Measurements from ENCODE around the gene MTRR. TPM values are rescaled to one million over a fixed set of nuclear protein-coding genes. Genes with fewer than 3 reads are reported as not detected.

Gene MTRR
- total RNA-seq: 10 to 100 TPM; 37.4 to 44.0 TPM
- long read RNA-seq, partial matches to known transcripts: 7 of 20 reads
- long read RNA-seq, other reads (novel, unspliced or antisense): 7 of 20 reads

GRCh38 chr5:7868773-7869473, at the start of gene MTRR, which contains the start of gene FASTKD3:
TSS of gene MTRR (plus strand) at chr5:7869148. CDS start at chr5:7870795, 1,647 bp downstream.
TSS of gene FASTKD3 (minus strand) at chr5:7869031. CDS start at chr5:7868083, 948 bp downstream.
- intact Hi-C loops (cut with DNase I, micrococcal nuclease): no loop called here
- DNase-seq (peak; percentile 94 to 96), ATAC-seq (peak; percentile 97)

GRCh38 chr5:7822449-7822848, 46.5 kb upstream of the MTRR start:
- intact Hi-C loops (cut with DNase I, micrococcal nuclease): no loop called here
- ATAC-seq (no peak), DNase-seq (no peak)

GRCh38 chr5:7823594-7823993, 45.4 kb upstream of the MTRR start:
- intact Hi-C loops (cut with DNase I, micrococcal nuclease): no loop called here

GRCh38 chr5:7824995-7825394, 44.0 kb upstream of the MTRR start:
- ATAC-seq (no peak), DNase-seq (no peak)
- intact Hi-C loops (cut with DNase I, micrococcal nuclease): no loop called here

More at GRCh38 chr5:7823594-7823993, 45.4 kb upstream of the MTRR start:
- DNase-seq (no peak), ATAC-seq (no peak)

DNA sequence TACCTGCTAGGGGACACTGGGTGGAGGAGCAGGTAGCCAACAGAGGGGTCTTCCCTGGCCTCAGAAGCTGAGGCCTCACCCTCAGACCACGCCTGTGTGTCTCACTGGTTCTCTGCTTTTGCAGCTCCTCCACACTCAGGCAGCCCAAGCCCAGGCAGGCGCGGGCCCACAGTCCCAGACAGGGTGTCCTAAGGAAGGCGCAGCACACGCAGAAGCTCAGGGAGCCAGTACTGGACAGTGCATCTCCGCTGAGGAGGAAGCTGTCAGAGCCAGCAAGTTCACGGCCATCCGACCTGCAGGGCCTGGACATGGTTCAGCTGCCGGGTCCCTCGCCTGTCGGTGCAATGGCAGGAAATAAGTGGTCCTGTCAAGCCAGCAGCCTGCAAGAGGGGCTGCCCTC, 43.3 kb upstream of the MTRR start:
- ATAC-seq (no peak), DNase-seq (no peak)
- intact Hi-C loops (cut with DNase I, micrococcal nuclease): no loop called here

DNA sequence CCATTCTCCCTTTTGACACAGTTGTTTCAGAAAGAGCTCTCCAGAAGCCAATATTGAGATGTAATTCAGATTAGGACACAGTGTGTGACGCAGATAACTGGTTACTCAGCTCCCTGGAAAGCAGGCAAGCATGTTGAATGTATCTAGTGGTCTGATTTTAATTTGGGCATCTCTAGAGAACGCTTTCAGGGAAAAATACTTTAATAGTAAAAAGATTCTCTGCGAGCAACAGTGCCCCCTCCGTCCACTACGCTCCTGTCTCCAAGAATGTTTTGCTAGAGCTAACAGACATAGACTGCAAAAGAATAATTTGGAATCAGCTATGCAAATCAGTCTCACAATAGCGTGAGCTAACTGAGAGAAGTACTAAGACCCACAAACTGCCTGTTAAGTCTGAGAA, 41.3 kb upstream of the MTRR start:
- ATAC-seq (no peak), DNase-seq (no peak)

DNA sequence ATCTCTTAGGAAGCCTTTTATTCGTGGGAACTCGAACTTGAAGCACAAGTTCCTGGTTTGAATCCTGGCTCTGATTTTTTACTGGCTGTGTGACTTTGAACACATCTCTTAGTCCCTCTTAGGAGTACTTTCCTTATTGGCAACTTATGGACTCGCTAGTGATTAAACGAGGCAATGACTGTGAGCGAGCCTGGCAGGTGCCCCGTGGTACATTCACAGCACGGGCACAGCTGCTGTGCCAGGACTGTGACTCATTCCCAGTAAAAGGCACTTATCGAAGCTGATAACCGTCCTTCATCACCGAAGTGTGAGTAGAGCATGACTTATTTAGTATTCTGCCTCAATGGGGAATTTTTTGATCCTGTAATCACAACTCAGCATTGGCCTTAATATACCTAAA, 40.7 kb upstream of the MTRR start:
- ATAC-seq (peak; percentile 48), DNase-seq (no peak)
- intact Hi-C loops (cut with DNase I, micrococcal nuclease): no loop called here

More for the DNA sequence above, 41.3 kb upstream of the MTRR start:
- intact Hi-C loops (cut with DNase I, micrococcal nuclease): no loop called here

DNA sequence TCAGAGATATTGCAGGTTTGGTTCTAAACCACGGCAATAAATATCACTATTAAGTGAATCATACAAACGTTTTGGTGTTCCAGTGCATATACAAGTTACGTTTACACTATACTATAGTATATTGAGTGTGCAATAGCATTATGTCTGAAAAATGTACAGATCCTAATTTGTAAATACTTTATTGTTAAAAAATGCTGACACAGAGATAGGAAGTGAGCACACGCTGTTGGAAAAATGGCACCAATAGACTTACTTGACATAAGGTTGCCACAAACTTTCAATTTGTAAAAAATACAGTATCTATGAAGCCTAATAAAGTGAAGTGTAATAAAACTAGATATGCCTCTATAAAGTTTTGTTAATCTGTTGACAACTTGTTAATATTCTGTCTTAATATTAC, 34.0 kb upstream of the MTRR start:
- no peak for DNase-seq
- intact Hi-C loops (cut with DNase I, micrococcal nuclease): no loop called here
- ATAC-seq: no peak

DNA sequence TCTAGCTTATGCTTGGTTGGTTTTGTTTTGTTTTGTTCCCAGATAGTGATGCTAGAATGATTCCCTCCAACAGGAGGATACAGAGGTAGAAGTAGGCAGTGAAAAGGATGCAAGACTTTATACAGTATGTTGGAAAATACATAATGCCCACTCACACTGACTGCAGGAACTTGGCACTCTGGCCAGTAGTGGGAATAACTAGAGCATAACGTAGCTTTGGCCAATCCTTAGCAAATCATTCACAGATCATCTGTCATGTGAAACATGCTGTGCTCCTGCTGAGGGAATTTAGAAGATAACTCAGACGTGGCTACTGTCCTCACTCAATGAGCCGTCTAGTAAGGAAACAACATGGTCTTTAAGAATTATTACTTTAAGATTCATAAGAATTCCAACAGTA, 31.5 kb upstream of the MTRR start:
- DNase-seq (no peak), ATAC-seq (no peak)
- intact Hi-C loops (cut with DNase I, micrococcal nuclease): no loop called here

- no peak for DNase-seq
- intact Hi-C loops (cut with DNase I, micrococcal nuclease): no loop called here
- no peak for ATAC-seq
Measured at GRCh38 chr5:7842531-7842930, 26.4 kb upstream of the MTRR start.

DNA sequence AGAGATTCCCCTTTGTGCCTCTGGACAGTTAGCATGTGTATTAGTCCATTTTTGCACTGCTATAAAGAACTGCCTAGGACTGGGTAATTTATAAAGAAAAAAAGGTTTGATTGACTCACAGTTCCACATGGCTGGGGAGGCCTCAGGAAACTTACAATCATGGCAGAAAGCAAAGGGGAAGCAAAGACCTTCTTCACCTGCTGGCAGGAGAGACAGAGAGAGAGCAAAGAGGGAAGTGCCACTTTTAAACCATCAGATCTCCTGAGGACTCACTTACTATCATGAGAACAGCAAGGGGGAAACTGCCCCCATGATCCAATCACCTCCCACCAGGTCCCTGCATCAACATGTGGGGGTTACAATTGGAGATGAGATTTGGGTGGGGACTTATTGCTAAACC, 24.0 kb upstream of the MTRR start:
- DNase-seq (no peak), ATAC-seq (no peak)
- intact Hi-C loops (cut with DNase I, micrococcal nuclease): no loop called here

DNA sequence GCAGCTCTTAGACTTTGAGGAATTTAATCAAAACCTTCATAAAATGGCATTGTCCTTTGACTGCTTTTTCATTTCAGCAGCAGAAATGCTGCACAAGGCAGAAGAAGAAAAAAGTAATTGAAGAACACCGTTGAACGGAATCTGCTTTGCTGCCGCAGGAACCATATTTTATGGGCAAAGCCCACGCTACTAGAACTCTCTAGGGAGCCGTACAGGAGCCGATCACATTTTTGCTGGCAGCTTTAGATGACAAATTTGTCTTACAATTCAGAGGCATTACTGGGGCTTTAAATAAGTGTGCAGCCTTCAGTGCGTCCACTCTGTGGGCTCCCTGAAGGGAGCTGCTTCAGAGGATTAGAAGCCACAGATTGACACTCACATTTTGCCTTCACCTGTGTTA, 23.4 kb upstream of the MTRR start:
- ATAC-seq: no peak
- intact Hi-C loops (cut with DNase I, micrococcal nuclease): no loop called here
- DNase-seq: no peak

DNA sequence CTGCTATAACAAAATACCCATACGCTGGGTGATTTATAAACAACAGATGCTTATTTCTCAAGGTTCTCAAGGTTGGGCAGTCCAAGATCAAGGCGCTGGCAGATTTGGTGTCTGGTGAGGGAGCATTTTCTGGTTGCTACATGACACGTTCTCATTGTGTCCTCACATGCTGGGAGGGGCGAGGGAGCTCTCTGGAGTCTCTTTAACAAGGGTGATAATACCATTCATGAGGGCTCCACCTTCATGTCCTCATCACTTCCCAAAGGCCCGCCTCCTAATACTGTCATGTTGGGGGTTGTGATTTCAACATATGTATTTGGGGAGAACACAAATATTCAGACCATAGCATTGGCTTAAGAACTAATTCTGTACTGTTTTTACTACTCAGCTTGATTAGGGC, 22.6 kb upstream of the MTRR start:
- ATAC-seq (no peak), DNase-seq (no peak)
- intact Hi-C loops (cut with DNase I, micrococcal nuclease): no loop called here

DNA sequence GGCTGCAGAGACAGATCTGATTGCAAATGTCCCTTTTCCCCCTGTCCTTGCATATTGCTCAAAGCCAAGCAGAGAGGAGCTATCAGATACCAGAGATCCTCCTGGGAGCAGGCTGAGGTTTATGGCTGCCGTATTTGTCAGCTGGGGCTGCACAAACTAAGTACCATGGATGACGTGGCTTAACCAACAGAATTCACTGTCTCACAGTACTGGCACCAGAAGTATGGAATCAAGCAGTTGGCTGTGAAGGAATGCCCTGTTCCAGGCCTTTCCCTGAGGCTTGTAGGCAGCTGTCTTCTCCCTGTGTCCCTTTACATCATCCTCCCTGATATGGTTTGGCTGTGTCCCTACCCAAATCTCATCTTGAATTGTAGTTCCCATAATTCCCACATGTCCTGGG, 20.7 kb upstream of the MTRR start:
- intact Hi-C loops (cut with DNase I, micrococcal nuclease): no loop called here
- ATAC-seq: no peak
- no peak for DNase-seq

- intact Hi-C loops (cut with DNase I, micrococcal nuclease): no loop called here
- peak in 1 of 2 donors; percentile 14 for DNase-seq
- ATAC-seq: peak; percentile 51
Measured at GRCh38 chr5:7849681-7850394, 19.1 kb upstream of the MTRR start.

- intact Hi-C loops (cut with DNase I, micrococcal nuclease): no loop called here
- DNase-seq: peak in 1 of 2 donors; percentile 40
- ATAC-seq: peak; percentile 67
Measured at GRCh38 chr5:7850395-7851239, 18.3 kb upstream of the MTRR start, which contains the start of gene CFAP90. TSS of gene CFAP90 (minus strand) at chr5:7851133. CDS start at chr5:7851021, 112 bp downstream.

GRCh38 chr5:7851240-7851592, 17.7 kb upstream of the MTRR start:
- ATAC-seq (no peak), DNase-seq (no peak)
- intact Hi-C loops (cut with DNase I, micrococcal nuclease): no loop called here

- DNase-seq (no peak), ATAC-seq (no peak)
- intact Hi-C loops (cut with DNase I, micrococcal nuclease): no loop called here
Measured at GRCh38 chr5:7851617-7852289, 17.2 kb upstream of the MTRR start.

- intact Hi-C loops (cut with DNase I, micrococcal nuclease): no loop called here
- DNase-seq (no peak), ATAC-seq (no peak)
Measured at GRCh38 chr5:7852542-7852941, 16.4 kb upstream of the MTRR start.
